ENCODE measurements around the gene RIN2.

Gene RIN2

GRCh38 chr20:19758133-19758500 is at the start of gene RIN2:
RIN2 (plus strand) TSS chr20:19758258; CDS start chr20:19889602, 131,344 bp downstream.
- DNase-seq (ENCODE audit: low read depth), result no peak

- DNase-seq (ENCODE audit: low read depth), result no peak
Measured at GRCh38 chr20:19709635-19710335, 48.3 kb upstream of the RIN2 start.

- no peak for DNase-seq (ENCODE audit: low read depth)
Measured at GRCh38 chr20:19710336-19711120, 47.5 kb upstream of the RIN2 start.

GRCh38 chr20:19711126-19711525 is 46.9 kb upstream of the RIN2 start:
- no peak for DNase-seq (ENCODE audit: low read depth)

DNA sequence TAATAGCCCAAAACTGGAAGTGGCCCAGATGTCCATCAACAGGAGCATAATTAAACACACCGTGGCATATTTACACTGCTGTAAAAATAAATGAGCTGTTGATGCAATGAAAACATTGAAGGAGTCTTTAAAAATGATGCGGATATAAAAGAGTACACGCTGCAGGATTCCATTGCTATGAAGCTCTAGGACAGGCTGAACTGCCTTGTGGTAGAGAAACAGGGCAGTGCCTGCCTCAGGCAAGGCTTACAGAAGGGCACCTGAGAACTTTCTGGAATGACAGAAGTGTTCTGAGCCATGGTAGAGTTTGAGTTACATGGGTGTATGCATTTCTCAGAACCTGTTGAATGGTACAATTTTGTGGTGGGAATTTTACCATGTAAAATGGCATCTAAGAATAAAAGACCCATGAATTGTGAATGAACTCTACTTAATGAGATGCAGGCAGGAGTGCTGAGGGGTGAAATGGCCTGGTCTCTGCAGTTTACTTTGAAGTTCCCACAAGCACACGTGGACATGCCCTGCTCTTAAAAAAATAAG is 45.3 kb upstream of the RIN2 start:
- no peak for DNase-seq (ENCODE audit: low read depth)

- DNase-seq (ENCODE audit: low read depth), result no peak
Measured at GRCh38 chr20:19713822-19714578, 44.1 kb upstream of the RIN2 start.

GRCh38 chr20:19714579-19714840 is 43.5 kb upstream of the RIN2 start:
- no peak for DNase-seq (ENCODE audit: low read depth)

- DNase-seq (ENCODE audit: low read depth), result no peak
Measured at GRCh38 chr20:19715986-19716385, 42.1 kb upstream of the RIN2 start.

DNA sequence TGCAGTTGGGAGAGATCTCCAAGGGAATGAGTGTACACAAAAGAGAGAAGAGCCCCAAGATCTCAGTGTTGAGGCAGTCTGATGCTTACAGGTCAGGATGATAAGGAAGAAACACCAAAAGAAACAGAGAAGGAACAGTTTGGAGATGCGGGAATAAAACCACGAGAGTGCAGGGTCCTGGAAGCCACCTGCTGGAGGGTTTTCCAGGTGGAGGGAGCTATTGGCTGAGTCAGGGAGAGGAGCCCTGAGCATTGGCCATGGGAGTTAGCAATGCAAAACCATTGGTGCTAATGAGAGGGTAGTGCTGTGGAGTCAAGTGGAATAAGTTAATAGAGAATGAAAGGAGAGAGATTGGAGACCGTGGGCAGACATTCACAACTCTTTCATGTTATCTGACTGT is 39.2 kb upstream of the RIN2 start:
- DNase-seq (ENCODE audit: low read depth), result no peak

GRCh38 chr20:19720991-19721390 is 37.1 kb upstream of the RIN2 start:
- no peak for DNase-seq (ENCODE audit: low read depth)

GRCh38 chr20:19723051-19723450 is 35.0 kb upstream of the RIN2 start:
- no peak for DNase-seq (ENCODE audit: low read depth)

DNA sequence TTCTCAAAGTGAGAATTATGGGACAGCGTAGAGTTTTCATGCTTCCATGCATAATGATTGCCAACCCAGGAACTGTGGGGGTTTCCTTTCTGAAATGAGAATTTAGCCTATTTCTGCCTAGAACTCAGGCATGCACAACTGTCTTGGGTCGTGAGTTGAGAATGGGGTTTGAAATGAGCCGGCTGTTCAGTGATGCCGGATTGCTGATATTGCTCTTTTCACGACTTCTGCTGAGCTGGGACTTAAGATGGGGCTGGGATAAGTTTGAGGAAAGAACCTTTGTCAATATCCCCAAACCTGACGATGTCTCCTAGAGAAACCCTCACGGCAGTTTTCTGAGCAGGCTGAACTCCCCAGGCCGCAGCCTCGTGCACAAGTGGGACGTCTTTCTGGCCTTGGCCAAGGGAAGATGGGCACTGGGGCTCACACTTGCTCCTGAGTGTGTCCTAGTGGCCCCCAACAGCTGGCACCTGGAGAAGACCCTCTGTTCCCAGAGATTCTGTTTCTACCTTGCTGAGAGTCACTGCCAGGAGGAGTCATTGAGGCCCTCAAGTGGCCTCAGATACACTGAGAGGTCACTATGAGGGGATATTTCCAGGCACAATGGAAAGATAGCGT is 34.1 kb upstream of the RIN2 start:
- DNase-seq (ENCODE audit: low read depth), result no peak

DNA sequence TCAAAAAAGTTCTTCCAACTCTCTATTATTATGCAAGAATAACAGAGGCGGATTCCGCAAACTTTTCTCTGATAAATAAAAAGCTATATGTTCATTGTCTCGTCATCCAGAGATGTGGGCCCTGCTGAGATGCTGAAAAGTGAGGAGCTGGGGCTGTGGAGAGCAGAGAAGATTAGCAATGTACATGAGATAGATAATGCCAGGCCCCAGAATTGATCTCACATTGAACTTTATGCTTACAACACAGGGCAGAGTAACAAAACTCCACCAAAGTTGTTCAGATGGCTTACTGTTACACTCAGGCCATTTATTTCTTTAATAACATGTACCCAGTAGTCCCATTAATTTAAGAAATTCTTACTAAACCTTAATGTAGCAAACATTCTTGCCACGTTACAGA is 32.7 kb upstream of the RIN2 start:
- DNase-seq (ENCODE audit: low read depth), result no peak

DNA sequence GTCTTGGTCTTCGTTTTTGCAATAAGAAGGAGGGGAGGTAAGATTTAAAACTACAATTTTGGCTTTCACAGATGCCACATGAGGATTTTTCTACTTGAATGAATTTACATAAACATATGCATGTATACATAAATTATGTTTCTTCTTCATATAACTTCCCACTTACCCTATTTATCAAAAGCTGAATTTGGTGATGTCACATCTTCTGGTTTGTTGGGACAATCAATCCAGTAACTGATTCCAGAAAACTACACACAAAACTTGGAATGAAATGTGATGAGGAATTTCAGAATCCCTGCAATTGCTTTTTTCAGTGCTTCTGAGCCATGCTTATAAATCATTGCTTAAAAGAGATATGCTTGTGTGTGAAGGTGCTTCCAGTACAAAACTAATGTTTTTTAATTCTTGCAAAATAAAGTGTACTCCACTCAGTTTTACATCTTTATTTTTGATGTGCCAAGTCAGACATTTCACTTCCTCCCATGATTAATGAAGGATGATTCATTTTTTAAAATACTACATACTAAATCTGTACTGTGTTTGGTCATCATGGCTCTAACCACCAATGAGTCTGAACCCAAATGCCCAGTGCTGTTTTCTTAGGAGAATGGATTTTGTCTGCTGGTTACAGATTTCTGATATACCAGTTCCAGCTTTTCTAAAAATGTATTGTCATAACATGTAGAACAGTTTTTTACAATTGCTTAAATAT is 32.1 kb upstream of the RIN2 start:
- no peak for DNase-seq (ENCODE audit: low read depth)

- DNase-seq (ENCODE audit: low read depth), result no peak
Measured at GRCh38 chr20:19727251-19727847, 30.7 kb upstream of the RIN2 start.

DNA sequence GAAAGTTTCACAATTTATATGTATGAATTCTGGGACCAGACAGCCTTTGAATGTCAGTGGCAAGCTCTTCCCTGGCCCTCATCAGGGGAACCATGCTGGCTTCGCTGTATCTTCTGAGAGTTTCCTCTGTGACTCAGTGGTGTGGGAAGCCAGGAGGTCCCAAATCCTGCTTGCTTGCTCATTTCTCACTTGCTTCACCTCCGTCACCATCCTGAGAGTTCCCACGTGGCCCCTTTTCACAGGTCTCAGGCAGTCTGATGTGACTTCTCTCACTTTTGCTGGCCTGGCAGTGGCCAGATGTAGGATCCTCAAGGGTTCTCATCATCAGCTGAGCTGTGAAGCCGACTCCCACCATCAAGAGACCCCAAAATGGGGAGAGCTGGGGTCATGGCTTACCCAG is 28.4 kb upstream of the RIN2 start:
- DNase-seq (ENCODE audit: low read depth), result no peak

GRCh38 chr20:19730706-19731105 is 27.4 kb upstream of the RIN2 start:
- DNase-seq (ENCODE audit: low read depth), result no peak

DNA sequence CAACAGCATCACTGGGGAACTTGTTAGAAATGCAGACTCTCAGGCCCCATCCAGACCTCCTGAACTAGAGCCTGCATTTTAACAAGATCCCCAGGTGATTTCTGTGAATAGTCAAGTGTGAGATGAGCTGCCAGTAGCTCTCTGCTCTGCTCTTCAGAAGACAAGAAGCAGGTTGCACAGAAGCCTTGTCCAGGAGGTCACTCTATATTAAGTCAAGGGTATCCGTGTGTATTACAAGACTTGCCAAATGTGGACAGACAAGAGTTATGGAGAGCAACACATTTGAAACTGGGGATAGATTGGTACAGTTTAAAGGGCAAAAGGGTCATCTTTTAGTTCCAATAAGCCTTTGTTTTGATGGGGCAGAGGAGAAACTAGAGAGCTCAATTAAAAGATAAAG is 23.2 kb upstream of the RIN2 start:
- DNase-seq (ENCODE audit: low read depth), result no peak

DNA sequence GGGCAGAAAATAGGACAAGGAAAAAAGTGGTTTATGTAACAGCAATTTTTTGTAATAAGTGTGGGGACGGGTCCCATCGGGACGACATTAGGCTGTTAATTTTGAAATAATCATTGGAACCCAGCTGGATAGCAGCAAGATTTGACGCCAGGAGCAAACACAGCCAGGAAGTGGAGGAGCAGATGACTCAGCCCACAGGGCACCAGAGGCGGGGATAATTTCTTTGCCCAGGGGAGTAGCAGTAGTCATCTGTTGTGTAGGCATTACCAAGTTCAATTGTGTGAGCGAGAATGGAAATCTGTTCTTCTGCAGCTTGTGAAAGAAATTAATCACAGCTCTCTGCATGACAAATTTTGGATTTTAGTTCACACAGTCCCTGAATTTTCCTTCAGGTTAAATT is 22.6 kb upstream of the RIN2 start:
- no peak for DNase-seq (ENCODE audit: low read depth)

GRCh38 chr20:19737025-19737424 is 21.0 kb upstream of the RIN2 start:
- no peak for DNase-seq (ENCODE audit: low read depth)

DNA sequence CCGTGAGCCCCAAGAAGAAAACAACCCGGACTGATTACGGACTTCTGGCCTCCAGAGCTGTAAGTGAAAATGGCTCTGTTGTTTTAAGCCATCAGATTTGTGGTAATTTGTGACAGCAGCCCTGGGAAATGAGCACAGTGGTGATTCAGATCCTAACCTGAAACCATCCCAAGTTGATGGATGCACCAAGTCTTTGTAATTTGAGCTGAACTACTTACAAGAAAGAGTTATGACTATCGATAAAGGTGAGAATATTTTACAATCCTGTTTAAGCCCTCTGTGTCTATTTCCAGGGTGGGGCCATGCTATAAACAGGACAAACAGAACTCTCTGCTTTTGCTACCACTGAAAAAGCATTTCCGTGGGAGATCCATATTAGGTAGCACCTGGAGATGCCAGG is 19.1 kb upstream of the RIN2 start:
- no peak for DNase-seq (ENCODE audit: low read depth)

DNA sequence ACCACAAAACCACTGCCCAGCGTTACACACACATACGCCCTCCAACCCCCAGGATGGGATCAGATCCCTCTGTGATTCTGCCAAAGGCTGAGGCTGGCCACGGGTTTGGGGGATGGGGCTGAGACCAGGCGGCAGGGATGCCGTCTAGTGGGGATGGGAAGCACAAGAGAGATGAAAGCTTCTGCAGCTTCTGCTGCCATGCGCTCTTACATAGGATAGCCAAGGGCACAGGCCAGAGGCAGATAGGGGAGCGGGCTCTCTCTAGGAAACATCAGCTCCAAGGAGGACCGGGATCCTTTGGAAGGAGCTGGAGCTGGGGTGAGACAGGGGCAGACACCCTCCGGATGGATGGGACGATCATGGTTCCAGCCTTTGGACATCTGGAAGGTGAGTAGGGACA is 18.7 kb upstream of the RIN2 start:
- no peak for DNase-seq (ENCODE audit: low read depth)

Data from activated T-cell treated with anti-CD3 and anti-CD28 coated beads for 1 hour (primary cell).